ENCODE data around the gene BEST2.

BEST2 gene

DNA sequence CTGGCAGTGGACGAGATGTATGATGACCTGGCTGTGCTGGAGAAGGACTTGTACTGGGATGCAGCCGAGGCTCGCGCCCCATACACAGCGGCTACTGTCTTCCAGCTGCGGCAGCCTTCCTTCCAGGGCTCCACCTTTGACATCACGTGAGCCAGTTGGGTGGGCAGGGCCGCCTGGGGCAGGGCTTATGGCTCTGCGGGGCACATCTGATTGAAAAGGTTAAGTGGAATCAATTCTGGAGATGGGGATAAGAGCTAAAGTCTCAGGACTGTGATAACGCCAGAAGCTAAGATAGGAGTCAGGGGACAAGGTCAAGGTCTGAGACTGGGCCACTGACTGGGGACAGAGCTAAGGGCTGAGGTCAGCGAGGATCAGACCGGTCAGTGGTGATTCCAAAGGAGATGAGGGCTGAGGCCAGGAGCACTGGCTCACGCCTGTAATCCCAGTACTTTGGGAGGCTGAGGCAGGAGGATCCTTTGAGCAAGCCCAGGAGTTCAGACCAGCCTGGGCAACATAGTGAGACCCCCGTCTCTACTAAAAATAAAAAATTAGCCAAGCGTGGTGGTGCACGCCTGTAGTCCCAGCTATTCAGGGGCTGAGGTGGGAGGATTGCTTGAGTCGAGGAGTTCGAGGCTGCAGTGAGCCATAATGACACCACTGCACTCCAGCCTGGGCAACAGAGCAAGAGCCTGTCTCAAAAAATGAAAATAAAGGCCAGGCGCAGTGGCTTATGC lies 4.7 kb downstream of the BEST2 start:
- no peaks in the 10 kb centered on the region for H3K4me1 ChIP-seq (ENCODE audit: insufficient read depth, low read length)

DNA sequence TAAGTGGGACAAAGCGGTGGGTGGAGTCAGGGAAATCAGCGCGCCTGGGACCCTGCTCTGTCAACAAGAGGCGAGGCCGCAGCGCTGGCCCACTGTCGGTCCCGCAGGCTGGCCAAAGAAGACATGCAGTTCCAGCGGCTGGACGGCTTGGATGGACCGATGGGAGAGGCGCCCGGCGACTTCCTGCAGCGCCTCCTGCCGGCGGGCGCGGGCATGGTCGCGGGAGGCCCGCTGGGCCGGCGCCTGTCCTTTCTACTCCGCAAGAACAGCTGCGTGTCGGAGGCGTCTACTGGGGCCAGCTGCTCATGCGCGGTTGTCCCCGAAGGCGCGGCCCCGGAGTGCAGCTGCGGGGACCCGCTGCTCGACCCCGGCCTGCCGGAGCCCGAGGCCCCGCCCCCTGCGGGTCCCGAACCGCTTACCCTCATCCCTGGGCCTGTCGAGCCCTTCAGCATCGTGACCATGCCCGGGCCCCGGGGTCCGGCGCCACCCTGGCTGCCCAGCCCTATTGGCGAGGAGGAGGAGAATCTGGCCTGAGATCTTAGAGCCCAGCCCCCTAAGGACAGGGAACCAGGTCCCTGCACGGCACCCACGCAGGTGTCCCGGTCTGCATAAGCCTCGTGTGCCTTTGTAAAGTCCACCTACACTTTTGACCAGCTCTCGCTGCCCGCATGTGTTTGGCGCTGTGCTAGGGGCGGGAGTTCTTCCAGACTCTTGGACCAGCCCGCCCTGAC lies 6.1 kb downstream of the BEST2 start:
- Histone ChIP-seq H3K4me3 (ENCODE audit: low read length) (peak overlapping the region; percentile 61), H3K9me3 (ENCODE audit: insufficient read depth, low read depth, low read length) (no peaks in the 10 kb centered on the region)

More for the DNA sequence above, 4.7 kb downstream of the BEST2 start:
- Histone ChIP-seq H3K27ac (ENCODE audit: low read length) (no peak overlapping the region), H3K36me3 (ENCODE audit: insufficient read depth, low read depth, low read length) (no peaks in the 10 kb centered on the region), H3K4me3 (ENCODE audit: low read length) (no peak overlapping the region), H3K27me3 (ENCODE audit: insufficient read depth, low read length) (peaks cover 26% of the 10 kb centered on the region), H3K9me3 (ENCODE audit: insufficient read depth, low read depth, low read length) (no peaks in the 10 kb centered on the region), H3K9ac (ENCODE audit: low read depth, low read length) (no peak overlapping the region)

GRCh38 chr19:12759686-12760085 lies 8.1 kb downstream of the BEST2 start:
- H3K27ac ChIP-seq (ENCODE audit: low read length): no peak overlapping the region
- H3K4me3 ChIP-seq (ENCODE audit: low read length): no peak overlapping the region
- H3K27me3 ChIP-seq (ENCODE audit: insufficient read depth, low read length): peaks cover 4% of the 10 kb centered on the region; the same call in 1 of the 2 replicates
- peaks cover 20% of the 10 kb centered on the region for H3K36me3 ChIP-seq (ENCODE audit: insufficient read depth, low read depth, low read length)
- no peaks in the 10 kb centered on the region for H3K4me1 ChIP-seq (ENCODE audit: insufficient read depth, low read length)
- no peaks in the 10 kb centered on the region for H3K9me3 ChIP-seq (ENCODE audit: insufficient read depth, low read depth, low read length)
- H3K9ac ChIP-seq (ENCODE audit: low read depth, low read length): no peak overlapping the region

More for the DNA sequence above, 6.1 kb downstream of the BEST2 start:
- no peak overlapping the region for H3K27ac ChIP-seq (ENCODE audit: low read length)
- H3K9ac ChIP-seq (ENCODE audit: low read depth, low read length): no peak overlapping the region; the same call in 1 of the 2 replicates
- H3K4me1 ChIP-seq (ENCODE audit: insufficient read depth, low read length): no peaks in the 10 kb centered on the region
- H3K27me3 ChIP-seq (ENCODE audit: insufficient read depth, low read length): peaks cover 13% of the 10 kb centered on the region; the same call in 1 of the 2 replicates
- H3K36me3 ChIP-seq (ENCODE audit: insufficient read depth, low read depth, low read length): peaks cover 9% of the 10 kb centered on the region; the same call in 1 of the 2 replicates

DNA sequence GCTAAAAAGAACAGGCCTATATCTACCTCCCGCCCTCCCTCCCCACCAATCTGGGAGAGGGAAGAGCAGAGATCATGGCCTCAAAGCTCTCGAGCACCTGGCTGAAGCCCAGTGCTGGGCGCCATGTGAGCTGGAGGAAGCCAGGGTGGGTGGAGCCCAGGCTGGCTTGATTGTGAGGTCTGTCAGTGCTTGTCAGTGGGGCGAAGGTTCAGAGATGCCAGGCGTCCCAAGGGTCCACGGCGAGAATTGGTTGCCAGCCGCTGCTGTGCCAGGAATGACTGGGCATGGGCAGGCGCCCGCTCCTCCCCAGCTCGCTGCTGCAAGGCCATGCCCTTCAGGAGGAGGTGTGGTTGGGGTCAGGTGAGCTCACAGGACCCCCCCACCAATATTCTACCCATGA lies 11.5 kb downstream of the BEST2 start:
- H3K4me1 ChIP-seq (ENCODE audit: insufficient read depth, low read length): no peaks in the 10 kb centered on the region
- peaks cover 24% of the 10 kb centered on the region for H3K36me3 ChIP-seq (ENCODE audit: insufficient read depth, low read depth, low read length)
- no peak overlapping the region for H3K27ac ChIP-seq (ENCODE audit: low read length)
- no peaks in the 10 kb centered on the region for H3K9me3 ChIP-seq (ENCODE audit: insufficient read depth, low read depth, low read length)
- peaks cover 3% of the 10 kb centered on the region; the same call in 1 of the 2 replicates for H3K27me3 ChIP-seq (ENCODE audit: insufficient read depth, low read length)
- H3K4me3 ChIP-seq (ENCODE audit: low read length): no peak overlapping the region
- no peak overlapping the region for H3K9ac ChIP-seq (ENCODE audit: low read depth, low read length)

DNA sequence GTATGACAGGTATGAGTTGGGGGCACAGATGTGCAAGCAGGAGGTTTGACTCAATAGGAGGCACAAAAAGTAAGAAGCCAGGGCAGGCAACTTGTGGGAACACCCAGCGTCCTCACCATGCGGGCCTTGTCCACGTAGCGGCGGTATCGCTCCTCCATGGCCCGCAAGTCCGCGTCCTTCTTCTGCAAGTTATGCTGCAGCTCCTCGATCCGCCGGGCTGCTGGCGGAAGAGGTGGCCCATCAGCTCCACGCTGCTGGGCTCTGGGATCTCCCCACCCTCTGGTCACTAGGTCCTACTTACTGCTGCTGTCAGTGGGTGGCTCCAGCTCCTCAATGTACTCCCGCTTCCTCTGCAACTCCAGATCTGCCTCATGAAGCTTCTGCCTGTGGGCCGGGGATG lies 13.1 kb downstream of the BEST2 start:
- no peaks in the 10 kb centered on the region for H3K4me1 ChIP-seq (ENCODE audit: insufficient read depth, low read length)
- H3K4me3 ChIP-seq (ENCODE audit: low read length): no peak overlapping the region
- no peaks in the 10 kb centered on the region for H3K9me3 ChIP-seq (ENCODE audit: insufficient read depth, low read depth, low read length)
- no peaks in the 10 kb centered on the region for H3K27me3 ChIP-seq (ENCODE audit: insufficient read depth, low read length)
- H3K36me3 ChIP-seq (ENCODE audit: insufficient read depth, low read depth, low read length): peaks cover 24% of the 10 kb centered on the region
- no peak overlapping the region for H3K27ac ChIP-seq (ENCODE audit: low read length)
- H3K9ac ChIP-seq (ENCODE audit: low read depth, low read length): no peak overlapping the region

GRCh38 chr19:12766051-12766521 lies 14.5 kb downstream of the BEST2 start:
- no peak overlapping the region for H3K27ac ChIP-seq (ENCODE audit: low read length)
- peak overlapping the region; percentile 66 for H3K4me3 ChIP-seq (ENCODE audit: low read length)
- no peaks in the 10 kb centered on the region; the same call in 1 of the 2 replicates for H3K27me3 ChIP-seq (ENCODE audit: insufficient read depth, low read length)
- 0 out of 2 replicates have a peak overlapping the region, but pooled peaks have one; percentile 51 for H3K9ac ChIP-seq (ENCODE audit: low read depth, low read length)
- H3K36me3 ChIP-seq (ENCODE audit: insufficient read depth, low read depth, low read length): peaks cover 27% of the 10 kb centered on the region
- H3K4me1 ChIP-seq (ENCODE audit: insufficient read depth, low read length): no peaks in the 10 kb centered on the region; the same call in 1 of the 2 replicates
- H3K9me3 ChIP-seq (ENCODE audit: insufficient read depth, low read depth, low read length): no peaks in the 10 kb centered on the region

- H3K27me3 ChIP-seq (ENCODE audit: insufficient read depth, low read length): no peaks in the 10 kb centered on the region; the same call in 1 of the 2 replicates
- H3K27ac ChIP-seq (ENCODE audit: low read length): no peak overlapping the region
- H3K9me3 ChIP-seq (ENCODE audit: insufficient read depth, low read depth, low read length): no peaks in the 10 kb centered on the region
- H3K4me1 ChIP-seq (ENCODE audit: insufficient read depth, low read length): no peaks in the 10 kb centered on the region; the same call in 1 of the 2 replicates
- H3K36me3 ChIP-seq (ENCODE audit: insufficient read depth, low read depth, low read length): peaks cover 25% of the 10 kb centered on the region
- no peak overlapping the region for H3K9ac ChIP-seq (ENCODE audit: low read depth, low read length)
- H3K4me3 ChIP-seq (ENCODE audit: low read length): no peak overlapping the region
Measured at GRCh38 chr19:12767150-12767549, 15.6 kb downstream of the BEST2 start.

DNA sequence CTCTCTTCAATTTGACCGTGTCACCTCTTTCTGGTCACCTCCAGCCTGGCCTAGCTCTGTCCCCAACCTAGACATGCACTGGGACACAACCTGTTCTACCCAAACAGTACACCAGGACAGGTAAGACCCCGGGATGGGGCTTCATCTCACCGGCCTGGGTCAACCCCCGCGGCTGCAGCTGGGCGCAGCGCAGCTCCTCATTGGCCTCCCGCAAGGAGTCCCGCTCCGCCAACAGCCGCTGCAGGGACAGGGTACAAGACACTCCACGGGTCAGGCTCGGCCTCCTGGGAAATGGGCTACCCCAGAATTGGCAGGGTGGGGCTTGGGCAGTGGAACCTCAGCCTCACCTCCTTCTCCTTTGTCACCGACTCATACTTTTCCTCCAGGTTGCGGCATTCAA lies 16.1 kb downstream of the BEST2 start:
- H3K4me1 ChIP-seq (ENCODE audit: insufficient read depth, low read length): no peaks in the 10 kb centered on the region; the same call in 1 of the 2 replicates
- H3K27me3 ChIP-seq (ENCODE audit: insufficient read depth, low read length): no peaks in the 10 kb centered on the region; the same call in 1 of the 2 replicates
- H3K4me3 ChIP-seq (ENCODE audit: low read length): no peak overlapping the region
- H3K36me3 ChIP-seq (ENCODE audit: insufficient read depth, low read depth, low read length): peaks cover 21% of the 10 kb centered on the region
- no peak overlapping the region for H3K9ac ChIP-seq (ENCODE audit: low read depth, low read length)
- no peak overlapping the region for H3K27ac ChIP-seq (ENCODE audit: low read length)
- no peaks in the 10 kb centered on the region for H3K9me3 ChIP-seq (ENCODE audit: insufficient read depth, low read depth, low read length)

- no peak overlapping the region for H3K27ac ChIP-seq (ENCODE audit: low read length)
- no peaks in the 10 kb centered on the region; the same call in 1 of the 2 replicates for H3K27me3 ChIP-seq (ENCODE audit: insufficient read depth, low read length)
- peak overlapping the region; percentile 51; the same call in 1 of the 2 replicates for H3K4me3 ChIP-seq (ENCODE audit: low read length)
- peaks cover 15% of the 10 kb centered on the region for H3K36me3 ChIP-seq (ENCODE audit: insufficient read depth, low read depth, low read length)
- H3K4me1 ChIP-seq (ENCODE audit: insufficient read depth, low read length): peaks cover 3% of the 10 kb centered on the region; the same call in 1 of the 2 replicates
- no peaks in the 10 kb centered on the region for H3K9me3 ChIP-seq (ENCODE audit: insufficient read depth, low read depth, low read length)
- H3K9ac ChIP-seq (ENCODE audit: low read depth, low read length): peak overlapping the region; percentile 53; the same call in 1 of the 2 replicates
Measured at GRCh38 chr19:12769689-12770088, 18.1 kb downstream of the BEST2 start.

DNA sequence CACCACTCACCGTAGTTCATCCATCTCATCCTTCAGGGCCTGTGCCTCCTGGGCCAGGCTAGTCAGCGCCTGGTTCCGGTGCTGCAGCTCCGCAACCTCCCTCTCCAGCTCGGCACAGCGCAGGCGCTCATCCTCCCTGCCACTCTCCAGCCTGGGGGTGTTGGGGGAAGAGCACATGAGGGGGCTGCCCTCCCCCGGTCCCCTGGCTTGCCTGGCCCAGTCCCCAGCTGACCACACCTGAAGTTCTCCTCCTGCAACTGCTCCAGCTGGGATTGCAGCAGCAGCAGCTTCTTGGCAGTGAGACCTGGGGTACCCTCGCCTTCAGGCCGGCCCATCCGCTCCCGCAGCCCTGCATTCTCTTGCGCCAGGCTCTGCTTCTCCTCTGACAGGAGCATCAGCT lies 19.3 kb downstream of the BEST2 start:
- Histone ChIP-seq H3K4me1 (ENCODE audit: insufficient read depth, low read length) (peaks cover 3% of the 10 kb centered on the region; the same call in 1 of the 2 replicates), H3K9ac (ENCODE audit: low read depth, low read length) (no peak overlapping the region), H3K27ac (ENCODE audit: low read length) (no peak overlapping the region), H3K36me3 (ENCODE audit: insufficient read depth, low read depth, low read length) (peaks cover 10% of the 10 kb centered on the region; the same call in 1 of the 2 replicates), H3K4me3 (ENCODE audit: low read length) (no peak overlapping the region), H3K27me3 (ENCODE audit: insufficient read depth, low read length) (no peaks in the 10 kb centered on the region; the same call in 1 of the 2 replicates), H3K9me3 (ENCODE audit: insufficient read depth, low read depth, low read length) (no peaks in the 10 kb centered on the region)

DNA sequence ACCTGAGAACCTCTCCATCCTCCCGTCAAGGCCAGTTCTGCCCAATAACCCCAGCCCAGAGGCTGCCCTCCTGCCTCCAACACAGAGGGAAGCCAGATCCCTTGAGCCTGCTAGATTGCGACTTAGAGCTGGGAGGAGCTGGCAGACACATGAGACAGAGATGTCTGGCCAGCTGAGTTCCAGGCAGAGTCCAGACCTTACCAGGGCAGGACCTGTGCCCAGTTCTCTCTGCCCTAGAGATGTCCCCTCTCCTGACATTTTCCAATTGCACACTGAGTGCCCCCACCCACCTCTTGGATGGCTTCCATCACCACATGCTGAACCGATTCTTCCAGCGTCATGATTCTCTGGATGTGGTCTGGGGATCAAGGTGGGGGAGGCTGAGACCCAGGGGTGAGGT lies 20.7 kb downstream of the BEST2 start:
- H3K36me3 ChIP-seq (ENCODE audit: insufficient read depth, low read depth, low read length): peaks cover 10% of the 10 kb centered on the region; the same call in 1 of the 2 replicates
- H3K4me3 ChIP-seq (ENCODE audit: low read length): no peak overlapping the region
- peaks cover 3% of the 10 kb centered on the region; the same call in 1 of the 2 replicates for H3K4me1 ChIP-seq (ENCODE audit: insufficient read depth, low read length)
- H3K9ac ChIP-seq (ENCODE audit: low read depth, low read length): no peak overlapping the region
- H3K27me3 ChIP-seq (ENCODE audit: insufficient read depth, low read length): no peaks in the 10 kb centered on the region; the same call in 1 of the 2 replicates
- no peaks in the 10 kb centered on the region for H3K9me3 ChIP-seq (ENCODE audit: insufficient read depth, low read depth, low read length)
- no peak overlapping the region for H3K27ac ChIP-seq (ENCODE audit: low read length)
